H1 (cell line): Measurements from ENCODE around the gene TPD52L1. TPM values are rescaled to one million over a fixed set of nuclear protein-coding genes. Genes with fewer than 3 reads are reported as not detected.

ENCODE experiments used
- EP300 ChIP-seq, 2 experiments: IDR thresholded peaks; 1 replicate in 1 of 2; 2 replicates in 1 of 2; pipeline ENCODE4 v1.6.1; 2011 to 2012; ENCODE audit warnings: low read depth in 2 of 2, low read length in 2 of 2, mild to moderate bottlenecking in 2 of 2, borderline replicate concordance in 1 of 2, inconsistent platforms in 1 of 2, moderate library complexity in 1 of 2
- HDAC2 ChIP-seq, 2 experiments: fragments of 300-600 bp in 1 of 2; sonication (generic) in 1 of 2; IDR thresholded peaks; 2 replicates each; pipeline ENCODE4 v1.6.1; 2011 to 2012; ENCODE audit warnings: low read depth in 2 of 2, low read length in 2 of 2, mild to moderate bottlenecking in 2 of 2, moderate library complexity in 2 of 2, borderline replicate concordance in 1 of 2, inconsistent platforms in 1 of 2
- NRF1 ChIP-seq: IDR thresholded peaks from 2 replicates; pipeline ENCODE4 v1.6.1; 2011; ENCODE audit warnings: mild to moderate bottlenecking, low read depth, low read length, improper control_type of control experiment
- TBP ChIP-seq: IDR thresholded peaks from 2 replicates; pipeline ENCODE4 v1.6.1; 2011; ENCODE audit warnings: low read depth, low read length, improper control_type of control experiment
- TCF12 ChIP-seq: IDR thresholded peaks from 2 replicates; pipeline ENCODE4 v1.6.1; 2011; ENCODE audit warnings: low read depth, mild to moderate bottlenecking, low read length
- polyA plus RNA-seq, 7 experiments: library from polyadenylated mRNA; depleted of rRNA in 3 of 7; stranded (reverse) in 5 of 7; unstranded in 2 of 7; fragments of >200 nt in 5 of 7; fragments of 200-250 nt in 2 of 7; gene quantifications; 1 replicate in 5 of 7; 2 replicates in 1 of 7; 4 replicates in 1 of 7; pipeline versions ENCODE4 v1.2.1 to v1.2.3, GENCODE V29; 2011 to 2013; ENCODE audit warnings: missing spikeins in 2 of 7, mixed read lengths in 2 of 7
- total RNA-seq: library from RNA; stranded (reverse); fragmentation: NEBNext Ultra II Directional; extraction: Animal tissue kit (Norgen Biotek cat#: 25700); gene quantifications from 2 replicates; pipeline ENCODE4 v1.2.1, GENCODE V29; 2021

TPD52L1 gene
- total and polyA plus RNA-seq, 2 of the 8 experiments (the other 6 are each of a cell fraction or from before 2014, with no cell fraction given), result 7.4 to 14.2 TPM

GRCh38 chr6:125194941-125195340, 41.4 kb downstream of the TPD52L1 start (continued):
- TF ChIP-seq EP300 (IDR thresholded peaks at IDR 0.05; ENCODE audit: borderline replicate concordance in 1 of 2, low read depth in 2 of 2, low read length in 2 of 2) (no peak), TBP (no peak), NRF1 (no peak), TCF12 (no peak), HDAC2 (IDR thresholded peaks at IDR 0.05; ENCODE audit: borderline replicate concordance in 1 of 2, low read depth in 2 of 2, low read length in 2 of 2) (no peak)
